Bronchial epithelial cell (primary cell): ENCODE measurements around the gene PROCR. TPM values are rescaled to one million over a fixed set of nuclear protein-coding genes. Genes with fewer than 3 reads are reported as not detected.
A peak's percentile ranks its signal among the peaks of the same experiment; 100 is the strongest.
"Not testable (repeated sequence)": the region's sequence is repeated elsewhere in the genome, so short reads cannot be mapped to it uniquely, and the experiment has no call there.

ENCODE experiments used
- DNase-seq: peaks from one replicate; pipeline ENCODE4 v3.0.0-alpha.2; 2010; ENCODE audit warnings: low read depth
- FAIRE-seq: peaks from 2 replicates; lab custom pipeline; 2011; peaks lifted over from hg19 to GRCh38; lab: Jason Lieb, UNC
- H3K27me3 ChIP-seq: 2 replicates; pipeline ENCODE4 v1.5.1; 2011; ENCODE audit warnings: low read length; ENCODE audit not compliant: control insufficient read depth, insufficient read depth
- H3K36me3 ChIP-seq: 2 replicates; pipeline ENCODE4 v1.5.1; 2011; ENCODE audit warnings: low read length; ENCODE audit not compliant: control insufficient read depth, insufficient read depth
- H3K4me3 ChIP-seq: 2 replicates; pipeline ENCODE4 v1.5.1; 2011; ENCODE audit warnings: mild to moderate bottlenecking, low read depth, low read length, control low read depth
- total RNA-seq: library from RNA; depleted of rRNA; stranded (reverse); fragments of >200 nt; gene quantifications from 2 replicates; pipeline ENCODE4 v1.2.1, GENCODE V29; 2014
- TF ChIP-seq, protein P1 (sequence below): IDR thresholded peaks from 2 replicates; pipeline ENCODE4 v1.5.1; 2011; ENCODE audit warnings: mild to moderate bottlenecking, moderate library complexity, low read length, control low read depth, inconsistent platforms; ENCODE audit not compliant: insufficient read depth, severe bottlenecking

The PROCR gene
- total RNA-seq, 1 donor from 2014 or later = 127 TPM

DNA sequence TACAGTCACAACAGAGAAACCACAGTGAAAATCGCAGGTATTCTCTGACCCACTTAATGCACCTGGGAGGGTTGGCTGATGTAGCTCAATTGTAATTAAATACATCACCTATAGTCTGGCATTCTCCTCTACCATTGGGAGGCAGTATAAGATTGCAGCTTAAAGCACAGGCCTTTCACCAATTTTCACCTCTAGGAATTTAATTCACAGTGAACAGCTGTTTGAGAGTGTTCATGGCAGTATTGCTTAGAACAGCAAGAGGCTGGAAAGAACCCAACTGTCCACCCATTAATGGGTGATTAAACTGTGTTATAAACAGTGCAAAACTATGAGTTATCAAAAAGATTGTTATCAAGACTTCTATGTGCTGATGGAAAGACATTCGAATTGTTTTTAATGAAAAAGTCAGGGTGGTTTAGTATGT lies 26.7 kb upstream of the PROCR start:
- no peaks in the 10 kb centered on the region for H3K27me3 ChIP-seq
- H3K4me3 ChIP-seq = no peak overlapping the region
- TF ChIP-seq, protein P1, sequence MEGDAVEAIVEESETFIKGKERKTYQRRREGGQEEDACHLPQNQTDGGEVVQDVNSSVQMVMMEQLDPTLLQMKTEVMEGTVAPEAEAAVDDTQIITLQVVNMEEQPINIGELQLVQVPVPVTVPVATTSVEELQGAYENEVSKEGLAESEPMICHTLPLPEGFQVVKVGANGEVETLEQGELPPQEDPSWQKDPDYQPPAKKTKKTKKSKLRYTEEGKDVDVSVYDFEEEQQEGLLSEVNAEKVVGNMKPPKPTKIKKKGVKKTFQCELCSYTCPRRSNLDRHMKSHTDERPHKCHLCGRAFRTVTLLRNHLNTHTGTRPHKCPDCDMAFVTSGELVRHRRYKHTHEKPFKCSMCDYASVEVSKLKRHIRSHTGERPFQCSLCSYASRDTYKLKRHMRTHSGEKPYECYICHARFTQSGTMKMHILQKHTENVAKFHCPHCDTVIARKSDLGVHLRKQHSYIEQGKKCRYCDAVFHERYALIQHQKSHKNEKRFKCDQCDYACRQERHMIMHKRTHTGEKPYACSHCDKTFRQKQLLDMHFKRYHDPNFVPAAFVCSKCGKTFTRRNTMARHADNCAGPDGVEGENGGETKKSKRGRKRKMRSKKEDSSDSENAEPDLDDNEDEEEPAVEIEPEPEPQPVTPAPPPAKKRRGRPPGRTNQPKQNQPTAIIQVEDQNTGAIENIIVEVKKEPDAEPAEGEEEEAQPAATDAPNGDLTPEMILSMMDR = peak; percentile 66
- DNase-seq (peak; percentile 65), FAIRE-seq (no peak)
- H3K36me3 ChIP-seq = peaks cover 10% of the 10 kb centered on the region

- Histone ChIP-seq H3K36me3 (peaks cover 9% of the 10 kb centered on the region), H3K4me3 (peak overlapping the region; percentile 91), H3K27me3 (no peaks in the 10 kb centered on the region)
- TF ChIP-seq, protein P1 = no peak
- DNase-seq (no peak), FAIRE-seq (no peak)
These were observed 25.5 kb upstream of the PROCR start for GRCh38 chr20:35146299-35146919.

DNA sequence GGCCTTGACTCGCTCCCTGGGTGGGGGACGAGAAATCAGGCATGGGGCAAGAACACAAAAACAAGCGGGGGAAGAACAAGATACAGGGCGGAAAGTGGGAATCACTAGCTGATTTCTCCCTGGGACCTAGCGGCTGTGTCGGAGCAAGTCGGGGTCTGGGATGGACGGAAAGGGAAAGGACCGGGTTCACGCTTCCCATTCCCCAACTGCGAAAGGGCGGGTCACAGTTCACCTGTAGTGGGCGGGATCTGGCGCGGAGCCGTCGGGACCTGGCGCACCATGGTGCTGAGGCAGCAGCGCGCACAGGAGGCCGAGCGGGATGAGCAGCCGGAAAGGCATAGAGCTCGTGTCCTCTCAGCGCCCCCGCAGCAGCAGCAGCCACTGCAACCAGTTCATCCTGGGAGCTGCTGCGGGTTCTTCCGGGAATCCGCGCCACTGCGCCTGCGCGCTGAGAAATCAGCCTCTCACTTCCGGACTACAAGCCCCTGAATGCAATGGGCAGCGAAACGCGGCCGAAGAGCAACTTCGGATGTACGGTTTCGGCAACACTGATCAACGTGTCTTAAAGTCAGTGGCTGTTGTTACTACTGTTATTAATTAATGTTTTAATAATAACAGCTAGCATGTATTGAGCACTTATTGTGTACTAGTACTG lies 24.8 kb upstream of the PROCR start, which contains the start of gene EDEM2:
Gene EDEM2 (minus strand): TSS at position 417 of the 655 bp plus-strand sequence. CDS start 78 bp downstream, at position 339.
- peak within 1 kb of the TSS; percentile 91 for H3K4me3 ChIP-seq
- H3K27me3 ChIP-seq = no peaks in the 10 kb centered on the region
- DNase-seq (peak; percentile 94), FAIRE-seq (no peak)
- peaks cover 6% of the 10 kb centered on the region for H3K36me3 ChIP-seq
- TF ChIP-seq, protein P1 = no peak

GRCh38 chr20:35147575-35148071 lies 24.2 kb upstream of the PROCR start:
- H3K27me3 ChIP-seq, FAIRE-seq, H3K36me3 ChIP-seq, DNase-seq: not testable (repeated sequence)
- peak overlapping the region; percentile 91 for H3K4me3 ChIP-seq

DNA sequence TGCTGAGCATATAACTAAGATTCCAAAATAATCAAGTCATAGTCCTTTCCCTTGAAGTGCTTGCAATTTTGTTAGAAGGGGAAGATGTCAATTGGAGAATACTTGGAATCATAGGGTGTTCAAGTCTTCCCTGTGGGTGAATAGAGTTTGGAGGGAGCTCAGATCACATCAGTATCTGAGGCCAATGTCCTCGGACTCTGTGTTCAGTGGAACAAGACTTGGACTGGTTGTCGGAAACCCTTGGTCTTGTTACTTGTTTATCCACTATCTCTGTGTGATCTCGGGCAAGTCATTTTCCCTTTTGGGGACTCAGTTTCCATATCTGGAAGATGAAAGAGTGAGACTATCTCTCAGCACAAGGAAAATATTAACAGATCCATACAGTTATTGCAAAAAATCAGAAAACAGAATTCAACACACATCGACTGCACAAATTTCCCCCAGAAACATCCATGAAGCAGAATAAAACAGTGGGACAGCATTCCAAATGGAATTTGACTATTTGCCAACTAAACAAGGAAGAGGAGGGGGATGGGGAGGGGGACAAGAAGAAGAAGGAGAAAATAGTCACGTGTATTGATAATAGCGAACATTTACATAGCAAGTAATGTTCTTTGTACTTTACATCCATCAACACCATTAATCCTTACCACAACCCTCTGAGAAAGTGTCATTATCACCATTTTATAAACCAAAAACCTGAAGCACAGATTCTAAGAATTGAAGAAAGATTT lies 20.9 kb upstream of the PROCR start:
- FAIRE-seq = no peak
- H3K27me3 ChIP-seq = no peaks in the 10 kb centered on the region
- TF ChIP-seq, protein P1 = no peak
- H3K4me3 ChIP-seq = no peak overlapping the region
- no peak for DNase-seq
- no peaks in the 10 kb centered on the region for H3K36me3 ChIP-seq

DNA sequence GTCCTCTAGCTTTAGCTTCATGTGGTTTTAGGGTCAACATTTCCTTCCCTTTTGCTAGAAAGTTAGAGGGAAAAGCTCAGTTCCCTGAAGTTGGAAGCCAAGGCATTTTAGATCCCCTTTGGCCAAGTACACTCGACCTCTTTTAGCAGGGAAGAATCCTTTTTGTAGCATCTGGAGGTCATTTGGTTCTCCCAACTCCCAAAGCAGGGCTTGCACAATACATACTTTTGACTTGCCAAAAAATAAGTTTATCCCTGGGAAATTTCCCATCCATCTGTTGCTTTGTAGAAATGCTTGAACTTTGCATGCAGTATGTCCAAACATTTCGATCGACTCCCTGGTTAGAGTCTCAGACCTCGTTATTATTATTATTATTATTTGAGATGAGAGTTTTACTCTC lies 20.1 kb upstream of the PROCR start:
- FAIRE-seq (no peak), DNase-seq (no peak)
- TF ChIP-seq, protein P1 = no peak
- Histone ChIP-seq H3K36me3 (no peaks in the 10 kb centered on the region), H3K4me3 (no peak overlapping the region), H3K27me3 (no peaks in the 10 kb centered on the region)
